SK-N-SH treated with all-trans-retinoic acid at 6 μM for 48 hours (cell line): Measurements from ENCODE around the gene KASH5.

Source experiments
- ATAC-seq: fragments of 200-7000 bp; cut with Tn5 transposase; 3 replicates; pipeline ENCODE4 v1.9.1; 2020; ENCODE audit warnings: mild to moderate bottlenecking, moderate library complexity
- ARNTL ChIP-seq: fragments of 450-650 bp; formaldehyde crosslinking; IDR thresholded peaks from 2 replicates; pipeline ENCODE4 v1.5.0; 2020; ENCODE audit warnings: low read depth, mild to moderate bottlenecking, moderate library complexity, borderline replicate concordance
- BACH2 ChIP-seq: fragments of 250-450 bp; sonication (Bioruptor Pico); IDR thresholded peaks from 2 replicates; pipeline ENCODE4 v1.9.0; 2021; ENCODE audit warnings: mild to moderate bottlenecking, borderline replicate concordance
- CSDC2 ChIP-seq: fragments of 250-450 bp; sonication (Bioruptor Pico); IDR thresholded peaks from 2 replicates; pipeline ENCODE4 v1.5.0; 2020; ENCODE audit warnings: mild to moderate bottlenecking, moderate library complexity
- ESRRG ChIP-seq: fragments of 250-450 bp; sonication (Bioruptor Pico); IDR thresholded peaks from 2 replicates; pipeline ENCODE4 v1.6.1; 2021; ENCODE audit warnings: mild to moderate bottlenecking
- GLIS3 ChIP-seq: fragments of 250-450 bp; sonication (Bioruptor Pico); IDR thresholded peaks from 2 replicates; pipeline ENCODE4 v1.5.0; 2020; ENCODE audit warnings: mild to moderate bottlenecking, moderate library complexity
- OSR1 ChIP-seq: fragments of 250-450 bp; sonication (Bioruptor Pico); IDR thresholded peaks from 2 replicates; pipeline ENCODE4 v1.8.0; 2022; ENCODE audit warnings: moderate library complexity, mild to moderate bottlenecking, inconsistent platforms
- PPARA ChIP-seq: fragments of 250-450 bp; sonication (Bioruptor Pico); IDR thresholded peaks from 2 replicates; pipeline ENCODE4 v1.5.0; 2020; ENCODE audit warnings: mild to moderate bottlenecking, borderline replicate concordance
- RARB ChIP-seq: fragments of 250-450 bp; sonication (Bioruptor Pico); IDR thresholded peaks from 2 replicates; pipeline ENCODE4 v1.8.0; 2021; ENCODE audit warnings: mild to moderate bottlenecking, moderate library complexity
- TOX ChIP-seq: fragments of 250-450 bp; sonication (Bioruptor Pico); IDR thresholded peaks from 2 replicates; pipeline ENCODE4 v1.8.0; 2021; ENCODE audit warnings: mild to moderate bottlenecking, moderate library complexity, borderline replicate concordance
- ZC3H10 ChIP-seq: fragments of 250-450 bp; sonication (Bioruptor Pico); IDR thresholded peaks from 2 replicates; pipeline ENCODE4 v1.5.1; 2021; ENCODE audit warnings: mild to moderate bottlenecking, moderate library complexity
- ZFP3 ChIP-seq: fragments of 250-450 bp; sonication (Bioruptor Pico); IDR thresholded peaks from 2 replicates; pipeline ENCODE4 v1.5.0; 2020; ENCODE audit warnings: mild to moderate bottlenecking, moderate library complexity
- ZFP30 ChIP-seq: fragments of 450-650 bp; formaldehyde crosslinking; IDR thresholded peaks from 2 replicates; pipeline ENCODE4 v1.5.0; 2022; ENCODE audit warnings: mild to moderate bottlenecking, moderate library complexity
- ZNF565 ChIP-seq: fragments of 450-650 bp; formaldehyde crosslinking; conservative IDR thresholded peaks from 2 replicates; pipeline ENCODE4 v1.5.0; 2020; ENCODE audit warnings: low read depth, mild to moderate bottlenecking, moderate library complexity
- ZNF70 ChIP-seq: fragments of 450-650 bp; formaldehyde crosslinking; IDR thresholded peaks from 2 replicates; pipeline ENCODE4 v1.5.0; 2020; ENCODE audit warnings: mild to moderate bottlenecking, moderate library complexity
- ZNF8 ChIP-seq: fragments of 450-650 bp; formaldehyde crosslinking; IDR thresholded peaks from 2 replicates; pipeline ENCODE4 v1.5.0; 2020; ENCODE audit warnings: mild to moderate bottlenecking, moderate library complexity
- TF ChIP-seq, protein P1 (sequence below): fragments of 250-450 bp; sonication (Bioruptor Pico); IDR thresholded peaks from 2 replicates; pipeline ENCODE4 v1.8.0; 2021; ENCODE audit warnings: low read depth, mild to moderate bottlenecking, moderate library complexity, borderline replicate concordance
- TF ChIP-seq, protein P2 (sequence below): fragments of 250-450 bp; sonication (Bioruptor Pico); IDR thresholded peaks from 2 replicates; pipeline ENCODE4 v1.5.0; 2020; ENCODE audit warnings: mild to moderate bottlenecking, moderate library complexity
- TF ChIP-seq, protein P3 (sequence below): fragments of 250-450 bp; sonication (Bioruptor Pico); IDR thresholded peaks from 2 replicates; pipeline ENCODE4 v1.5.1; 2021; ENCODE audit warnings: mild to moderate bottlenecking, moderate library complexity
- TF ChIP-seq, protein P4 (sequence below): fragments of 250-450 bp; sonication (Bioruptor Pico); IDR thresholded peaks from 2 replicates; pipeline ENCODE4 v1.5.1; 2020; ENCODE audit warnings: low read depth, mild to moderate bottlenecking, moderate library complexity
- TF ChIP-seq, protein P5 (sequence below): fragments of 250-450 bp; sonication (Bioruptor Pico); IDR thresholded peaks from 2 replicates; pipeline ENCODE4 v1.8.0; 2020; ENCODE audit warnings: mild to moderate bottlenecking, moderate library complexity, borderline replicate concordance

KASH5 gene

DNA sequence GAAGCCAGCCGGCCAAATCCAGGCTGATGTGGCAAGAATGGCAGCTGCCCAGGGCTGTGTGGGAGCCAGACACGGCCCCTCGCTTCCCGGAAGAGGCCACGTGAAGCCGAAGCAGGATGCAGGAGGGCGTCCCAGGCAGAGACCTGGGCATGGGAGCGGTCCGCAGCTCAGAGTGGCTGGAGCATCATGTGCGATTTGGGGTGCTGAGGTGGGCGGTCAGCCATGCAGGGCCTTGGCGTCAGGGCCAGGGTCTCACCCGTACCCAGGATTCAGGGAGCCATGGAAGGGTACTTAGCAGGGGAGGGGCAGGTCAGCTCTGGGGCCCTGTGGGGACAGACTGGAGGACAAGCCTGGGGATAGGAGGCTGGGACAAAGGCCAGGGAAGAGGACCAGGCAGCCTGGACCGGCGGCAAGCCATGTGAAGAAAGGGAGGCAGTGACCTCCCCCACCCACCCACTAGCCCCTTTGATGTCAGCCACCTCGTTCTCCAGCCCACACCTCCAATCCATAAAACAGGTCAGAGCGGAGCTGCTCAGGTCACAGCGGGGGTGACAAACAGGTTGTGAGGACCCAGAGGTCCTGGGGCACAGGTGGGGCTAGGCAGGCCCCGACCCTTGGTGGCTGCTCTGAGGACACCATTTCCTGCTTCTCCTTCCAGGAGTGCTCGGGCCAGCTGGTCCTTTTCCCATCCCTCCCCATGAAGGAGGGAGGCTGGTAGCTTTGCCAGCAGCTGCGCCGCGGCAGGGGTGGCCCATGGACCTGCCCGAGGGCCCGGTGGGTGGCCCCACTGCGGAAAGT is 2.3 kb downstream of the KASH5 start:
- TF ChIP-seq ZFP3 (no peak), RARB (CRISPR knock-in tag) (no peak), TOX (no peak), ZNF565 (CRISPR knock-in tag) (no peak), ZNF8 (CRISPR knock-in tag) (no peak), OSR1 (CRISPR knock-in tag) (no peak), PPARA (CRISPR knock-in tag) (no peak), BACH2 (CRISPR knock-in tag) (no peak), ZC3H10 (CRISPR knock-in tag) (no peak), GLIS3 (CRISPR knock-in tag) (no peak)
- TF ChIP-seq, all 23 proteins: peak for 0
- no peak for ATAC-seq

DNA sequence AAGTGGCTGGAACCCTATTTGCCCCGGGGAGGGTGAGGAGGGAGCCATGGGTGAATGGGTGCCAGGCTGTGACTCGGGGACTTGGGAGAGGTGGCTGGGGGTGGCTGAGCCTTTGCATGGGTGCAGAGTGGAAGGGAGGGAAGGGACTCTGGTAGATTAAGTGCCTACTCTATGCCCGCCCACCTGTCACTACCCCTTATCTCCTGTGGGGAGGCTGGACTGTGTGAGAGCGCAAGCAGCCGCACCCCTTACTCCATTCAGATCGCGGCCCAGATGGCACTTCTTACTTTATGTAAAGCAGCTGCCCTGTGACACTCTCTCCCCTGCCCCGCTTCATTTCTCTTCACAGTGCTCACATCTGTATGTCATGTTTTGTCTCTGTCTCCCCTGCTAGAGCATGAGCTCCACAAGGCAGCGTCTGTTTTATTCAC is 2.9 kb downstream of the KASH5 start:
- TF ChIP-seq GLIS3 (CRISPR knock-in tag) (no peak), ZFP30 (CRISPR knock-in tag) (no peak), ZNF8 (CRISPR knock-in tag) (no peak), ZFP3 (no peak), OSR1 (CRISPR knock-in tag) (no peak), ZNF70 (CRISPR knock-in tag) (no peak), TOX (no peak), PPARA (CRISPR knock-in tag) (no peak), BACH2 (CRISPR knock-in tag) (no peak)
- TF ChIP-seq, protein P1, sequence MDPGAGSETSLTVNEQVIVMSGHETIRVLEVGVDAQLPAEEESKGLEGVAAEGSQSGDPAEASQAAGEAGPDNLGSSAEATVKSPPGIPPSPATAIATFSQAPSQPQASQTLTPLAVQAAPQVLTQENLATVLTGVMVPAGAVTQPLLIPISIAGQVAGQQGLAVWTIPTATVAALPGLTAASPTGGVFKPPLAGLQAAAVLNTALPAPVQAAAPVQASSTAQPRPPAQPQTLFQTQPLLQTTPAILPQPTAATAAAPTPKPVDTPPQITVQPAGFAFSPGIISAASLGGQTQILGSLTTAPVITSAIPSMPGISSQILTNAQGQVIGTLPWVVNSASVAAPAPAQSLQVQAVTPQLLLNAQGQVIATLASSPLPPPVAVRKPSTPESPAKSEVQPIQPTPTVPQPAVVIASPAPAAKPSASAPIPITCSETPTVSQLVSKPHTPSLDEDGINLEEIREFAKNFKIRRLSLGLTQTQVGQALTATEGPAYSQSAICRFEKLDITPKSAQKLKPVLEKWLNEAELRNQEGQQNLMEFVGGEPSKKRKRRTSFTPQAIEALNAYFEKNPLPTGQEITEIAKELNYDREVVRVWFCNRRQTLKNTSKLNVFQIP (CRISPR knock-in tag) = no peak
- TF ChIP-seq, protein P2, sequence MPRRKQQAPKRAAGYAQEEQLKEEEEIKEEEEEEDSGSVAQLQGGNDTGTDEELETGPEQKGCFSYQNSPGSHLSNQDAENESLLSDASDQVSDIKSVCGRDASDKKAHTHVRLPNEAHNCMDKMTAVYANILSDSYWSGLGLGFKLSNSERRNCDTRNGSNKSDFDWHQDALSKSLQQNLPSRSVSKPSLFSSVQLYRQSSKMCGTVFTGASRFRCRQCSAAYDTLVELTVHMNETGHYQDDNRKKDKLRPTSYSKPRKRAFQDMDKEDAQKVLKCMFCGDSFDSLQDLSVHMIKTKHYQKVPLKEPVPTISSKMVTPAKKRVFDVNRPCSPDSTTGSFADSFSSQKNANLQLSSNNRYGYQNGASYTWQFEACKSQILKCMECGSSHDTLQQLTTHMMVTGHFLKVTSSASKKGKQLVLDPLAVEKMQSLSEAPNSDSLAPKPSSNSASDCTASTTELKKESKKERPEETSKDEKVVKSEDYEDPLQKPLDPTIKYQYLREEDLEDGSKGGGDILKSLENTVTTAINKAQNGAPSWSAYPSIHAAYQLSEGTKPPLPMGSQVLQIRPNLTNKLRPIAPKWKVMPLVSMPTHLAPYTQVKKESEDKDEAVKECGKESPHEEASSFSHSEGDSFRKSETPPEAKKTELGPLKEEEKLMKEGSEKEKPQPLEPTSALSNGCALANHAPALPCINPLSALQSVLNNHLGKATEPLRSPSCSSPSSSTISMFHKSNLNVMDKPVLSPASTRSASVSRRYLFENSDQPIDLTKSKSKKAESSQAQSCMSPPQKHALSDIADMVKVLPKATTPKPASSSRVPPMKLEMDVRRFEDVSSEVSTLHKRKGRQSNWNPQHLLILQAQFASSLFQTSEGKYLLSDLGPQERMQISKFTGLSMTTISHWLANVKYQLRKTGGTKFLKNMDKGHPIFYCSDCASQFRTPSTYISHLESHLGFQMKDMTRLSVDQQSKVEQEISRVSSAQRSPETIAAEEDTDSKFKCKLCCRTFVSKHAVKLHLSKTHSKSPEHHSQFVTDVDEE (CRISPR knock-in tag) = no peak
- no peak; the same call in 1 of the 3 replicates for ATAC-seq

DNA sequence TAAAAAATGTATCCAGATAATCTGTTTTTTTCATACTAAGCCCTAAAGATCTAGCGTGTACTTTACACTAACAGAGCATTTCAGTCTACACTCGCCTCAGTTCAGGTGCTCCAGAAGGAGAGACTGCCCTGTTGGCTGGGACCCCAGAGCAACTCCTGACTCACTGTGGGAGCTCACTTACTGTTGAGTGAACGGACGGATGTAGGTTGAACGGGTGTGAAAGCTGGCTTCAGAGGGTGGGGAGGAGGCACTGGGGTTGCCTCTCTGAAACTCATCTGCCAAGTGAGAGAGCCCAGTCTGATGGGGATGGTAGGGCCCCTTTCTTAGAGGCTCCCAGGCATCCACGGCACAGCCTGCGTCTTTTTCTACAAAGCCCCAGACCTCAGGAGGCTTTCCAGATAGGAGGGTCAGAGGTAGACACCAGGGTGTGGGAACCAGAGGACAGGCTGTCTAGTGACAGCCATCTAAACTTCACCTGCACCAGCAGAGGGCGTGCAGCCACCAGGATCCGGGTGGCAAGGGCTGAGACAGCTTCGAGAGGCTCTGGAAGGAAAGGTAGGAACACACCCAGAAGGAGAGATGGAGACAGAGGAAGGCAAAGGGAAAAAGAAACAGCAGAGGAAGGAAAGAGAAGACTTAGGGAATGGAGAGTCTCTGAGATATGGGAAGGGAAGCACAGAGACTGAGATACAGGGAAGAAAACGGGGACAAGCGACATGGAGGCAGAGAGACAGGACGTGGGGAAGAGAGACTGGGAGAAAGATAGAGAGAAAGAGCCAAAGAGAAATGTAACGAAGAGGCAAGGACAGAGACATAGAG is 3.7 kb downstream of the KASH5 start:
- ATAC-seq = peak; percentile 96
- TF ChIP-seq ZC3H10 (CRISPR knock-in tag) = no peak
- TF ChIP-seq ESRRG = no peak
- no peak for TF ChIP-seq ZFP30 (CRISPR knock-in tag)
- TF ChIP-seq, protein P3, sequence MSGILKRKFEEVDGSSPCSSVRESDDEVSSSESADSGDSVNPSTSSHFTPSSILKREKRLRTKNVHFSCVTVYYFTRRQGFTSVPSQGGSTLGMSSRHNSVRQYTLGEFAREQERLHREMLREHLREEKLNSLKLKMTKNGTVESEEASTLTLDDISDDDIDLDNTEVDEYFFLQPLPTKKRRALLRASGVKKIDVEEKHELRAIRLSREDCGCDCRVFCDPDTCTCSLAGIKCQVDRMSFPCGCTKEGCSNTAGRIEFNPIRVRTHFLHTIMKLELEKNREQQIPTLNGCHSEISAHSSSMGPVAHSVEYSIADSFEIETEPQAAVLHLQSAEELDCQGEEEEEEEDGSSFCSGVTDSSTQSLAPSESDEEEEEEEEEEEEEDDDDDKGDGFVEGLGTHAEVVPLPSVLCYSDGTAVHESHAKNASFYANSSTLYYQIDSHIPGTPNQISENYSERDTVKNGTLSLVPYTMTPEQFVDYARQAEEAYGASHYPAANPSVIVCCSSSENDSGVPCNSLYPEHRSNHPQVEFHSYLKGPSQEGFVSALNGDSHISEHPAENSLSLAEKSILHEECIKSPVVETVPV = no peak
- TF ChIP-seq, protein P2 (CRISPR knock-in tag) = no peak
- TF ChIP-seq BACH2 (CRISPR knock-in tag) = no peak
- TF ChIP-seq CSDC2 (CRISPR knock-in tag) = no peak
- TF ChIP-seq TOX = no peak
- TF ChIP-seq ARNTL (CRISPR knock-in tag) = no peak
- TF ChIP-seq ZNF70 (CRISPR knock-in tag) = no peak
- TF ChIP-seq RARB (CRISPR knock-in tag) = no peak
- TF ChIP-seq, protein P1 (CRISPR knock-in tag) = no peak
- TF ChIP-seq, protein P4, sequence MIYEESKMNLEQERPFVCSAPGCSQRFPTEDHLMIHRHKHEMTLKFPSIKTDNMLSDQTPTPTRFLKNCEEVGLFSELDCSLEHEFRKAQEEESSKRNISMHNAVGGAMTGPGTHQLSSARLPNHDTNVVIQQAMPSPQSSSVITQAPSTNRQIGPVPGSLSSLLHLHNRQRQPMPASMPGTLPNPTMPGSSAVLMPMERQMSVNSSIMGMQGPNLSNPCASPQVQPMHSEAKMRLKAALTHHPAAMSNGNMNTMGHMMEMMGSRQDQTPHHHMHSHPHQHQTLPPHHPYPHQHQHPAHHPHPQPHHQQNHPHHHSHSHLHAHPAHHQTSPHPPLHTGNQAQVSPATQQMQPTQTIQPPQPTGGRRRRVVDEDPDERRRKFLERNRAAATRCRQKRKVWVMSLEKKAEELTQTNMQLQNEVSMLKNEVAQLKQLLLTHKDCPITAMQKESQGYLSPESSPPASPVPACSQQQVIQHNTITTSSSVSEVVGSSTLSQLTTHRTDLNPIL (CRISPR knock-in tag) = no peak
- TF ChIP-seq, protein P5, sequence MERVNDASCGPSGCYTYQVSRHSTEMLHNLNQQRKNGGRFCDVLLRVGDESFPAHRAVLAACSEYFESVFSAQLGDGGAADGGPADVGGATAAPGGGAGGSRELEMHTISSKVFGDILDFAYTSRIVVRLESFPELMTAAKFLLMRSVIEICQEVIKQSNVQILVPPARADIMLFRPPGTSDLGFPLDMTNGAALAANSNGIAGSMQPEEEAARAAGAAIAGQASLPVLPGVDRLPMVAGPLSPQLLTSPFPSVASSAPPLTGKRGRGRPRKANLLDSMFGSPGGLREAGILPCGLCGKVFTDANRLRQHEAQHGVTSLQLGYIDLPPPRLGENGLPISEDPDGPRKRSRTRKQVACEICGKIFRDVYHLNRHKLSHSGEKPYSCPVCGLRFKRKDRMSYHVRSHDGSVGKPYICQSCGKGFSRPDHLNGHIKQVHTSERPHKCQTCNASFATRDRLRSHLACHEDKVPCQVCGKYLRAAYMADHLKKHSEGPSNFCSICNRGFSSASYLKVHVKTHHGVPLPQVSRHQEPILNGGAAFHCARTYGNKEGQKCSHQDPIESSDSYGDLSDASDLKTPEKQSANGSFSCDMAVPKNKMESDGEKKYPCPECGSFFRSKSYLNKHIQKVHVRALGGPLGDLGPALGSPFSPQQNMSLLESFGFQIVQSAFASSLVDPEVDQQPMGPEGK (CRISPR knock-in tag) = no peak
